SK-N-MC (cell line): ENCODE measurements around the gene ELP2.
A peak's percentile ranks its signal among the peaks of the same experiment; 100 is the strongest.
"Not testable (repeated sequence)": the region's sequence is repeated elsewhere in the genome, so short reads cannot be mapped to it uniquely, and the experiment has no call there.

Source experiments
- DNase-seq: peaks from one replicate; pipeline ENCODE4 v3.0.0-alpha.2; 2011; ENCODE audit warnings: low read depth, low spot score
- H3K27ac ChIP-seq: fragments of 200-600 bp; sonication (generic); 2 replicates; pipeline ENCODE4 v1.5.1; 2016; ENCODE audit warnings: mixed run types
- H3K36me3 ChIP-seq: fragments of 200-600 bp; sonication (generic); 2 replicates; pipeline ENCODE4 v1.6.1; 2017; ENCODE audit warnings: antibody characterized with exemption, low read length, mixed read lengths; ENCODE audit not compliant: insufficient read depth
- H3K4me3 ChIP-seq: fragments of 200-600 bp; sonication (generic); 2 replicates; pipeline ENCODE4 v1.5.1; 2016
- H3K9ac ChIP-seq: fragments of 200-600 bp; sonication (generic); 2 replicates; pipeline ENCODE4 v1.8.0; 2017; ENCODE audit warnings: mixed run types, mixed read lengths; ENCODE audit not compliant: insufficient read length
- H3K9me3 ChIP-seq: fragments of 200-600 bp; sonication (generic); 2 replicates; pipeline ENCODE4 v1.6.1; 2017; ENCODE audit warnings: low read depth, mild to moderate bottlenecking, antibody characterized with exemption, low read length, moderate library complexity, mixed read lengths
- EZH2 ChIP-seq: fragments of 200-600 bp; sonication (generic); IDR thresholded peaks from one replicate; pipeline ENCODE4 v1.6.1; 2017; ENCODE audit warnings: antibody characterized with exemption
- FOXP2 ChIP-seq: optimal IDR thresholded peaks from 2 replicates; pipeline ENCODE3; 2011; ENCODE audit warnings: mild to moderate bottlenecking, moderate library complexity; ENCODE audit not compliant: insufficient read depth; ENCODE audit errors: extremely low read length, control extremely low read depth
- POLR2AphosphoS5 ChIP-seq: IDR thresholded peaks from 2 replicates; pipeline ENCODE4 v1.6.1; 2012; ENCODE audit warnings: mild to moderate bottlenecking, low read depth, low read length, borderline replicate concordance

The ELP2 gene

GRCh38 chr18:36129300-36130038 lies at the start of gene ELP2, which contains the start of gene SLC39A6:
Gene ELP2, plus strand, starts transcription at chr18:36129899. Its CDS starts 35 bp downstream, at chr18:36129934.
Gene SLC39A6, minus strand, starts transcription at chr18:36129340. Its CDS starts 2,333 bp downstream, at chr18:36127007.
- Histone ChIP-seq H3K4me3 (peak within 1 kb of the TSS; percentile 98), H3K9ac (peak within 1 kb of the TSS; percentile 99), H3K27ac (peak within 1 kb of the TSS; percentile 98), H3K36me3 (peaks cover 24% of the 10 kb centered on the region), H3K9me3 (no peaks in the 10 kb centered on the region)
- no peak for TF ChIP-seq FOXP2
- TF ChIP-seq POLR2AphosphoS5 = peak; percentile 94
- no peak for TF ChIP-seq EZH2
- DNase-seq = peak; percentile 57

DNA sequence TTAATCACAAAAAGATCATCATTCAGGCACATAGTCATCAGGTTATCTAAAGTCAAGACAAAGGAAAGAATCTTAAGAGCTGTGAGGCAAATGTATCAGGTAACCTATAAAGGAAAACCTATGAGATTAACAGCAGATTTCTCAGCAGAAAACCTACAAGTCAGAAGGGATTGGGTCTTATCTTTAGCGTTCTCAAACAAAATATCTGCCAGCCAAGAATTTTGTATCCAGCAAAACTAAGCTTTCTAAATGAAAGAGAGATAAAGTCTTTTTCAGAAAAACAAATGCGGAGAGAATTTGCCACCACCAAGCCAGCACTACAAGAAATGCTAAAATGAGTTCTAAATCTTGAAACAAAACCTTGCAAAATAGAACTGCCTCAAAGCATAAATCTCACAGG lies 48.6 kb upstream of the ELP2 start:
- DNase-seq, H3K27ac ChIP-seq, H3K9me3 ChIP-seq, H3K9ac ChIP-seq, H3K36me3 ChIP-seq, H3K4me3 ChIP-seq: not testable (repeated sequence)

GRCh38 chr18:36083729-36084128 lies 46.0 kb upstream of the ELP2 start:
- TF ChIP-seq POLR2AphosphoS5 (no peak), FOXP2 (no peak), EZH2 (no peak)
- H3K9ac ChIP-seq = no peak overlapping the region
- no peak overlapping the region for H3K4me3 ChIP-seq
- H3K9me3 ChIP-seq = no peaks in the 10 kb centered on the region
- H3K36me3 ChIP-seq = no peaks in the 10 kb centered on the region
- no peak overlapping the region for H3K27ac ChIP-seq
- no peak for DNase-seq

- Histone ChIP-seq H3K27ac (no peak overlapping the region), H3K4me3 (no peak overlapping the region), H3K36me3 (no peaks in the 10 kb centered on the region), H3K9me3 (no peaks in the 10 kb centered on the region), H3K9ac (no peak overlapping the region)
- no peak for TF ChIP-seq EZH2
- TF ChIP-seq FOXP2 = no peak
- no peak for TF ChIP-seq POLR2AphosphoS5
- DNase-seq = no peak
Observed at GRCh38 chr18:36085195-36085594, 44.5 kb upstream of the ELP2 start.

- Histone ChIP-seq H3K27ac (no peak overlapping the region), H3K9ac (no peak overlapping the region), H3K36me3 (no peaks in the 10 kb centered on the region), H3K9me3 (no peaks in the 10 kb centered on the region), H3K4me3 (no peak overlapping the region)
- TF ChIP-seq EZH2 = no peak
- TF ChIP-seq POLR2AphosphoS5 = no peak
- TF ChIP-seq FOXP2 = no peak
- DNase-seq = no peak
Observed at GRCh38 chr18:36086186-36086585, 43.5 kb upstream of the ELP2 start.

GRCh38 chr18:36088256-36088655 lies 41.4 kb upstream of the ELP2 start:
- no peaks in the 10 kb centered on the region for H3K36me3 ChIP-seq
- no peaks in the 10 kb centered on the region for H3K9me3 ChIP-seq
- H3K4me3 ChIP-seq = no peak overlapping the region
- no peak for DNase-seq
- no peak overlapping the region for H3K27ac ChIP-seq
- H3K9ac ChIP-seq = no peak overlapping the region
- TF ChIP-seq POLR2AphosphoS5 (no peak), EZH2 (no peak), FOXP2 (no peak)

GRCh38 chr18:36089001-36089400 lies 40.7 kb upstream of the ELP2 start:
- Histone ChIP-seq H3K36me3 (no peaks in the 10 kb centered on the region), H3K4me3 (no peak overlapping the region), H3K9me3 (no peaks in the 10 kb centered on the region), H3K27ac (no peak overlapping the region), H3K9ac (no peak overlapping the region)
- DNase-seq = no peak
- TF ChIP-seq FOXP2 = no peak
- TF ChIP-seq POLR2AphosphoS5 = no peak
- no peak for TF ChIP-seq EZH2

DNA sequence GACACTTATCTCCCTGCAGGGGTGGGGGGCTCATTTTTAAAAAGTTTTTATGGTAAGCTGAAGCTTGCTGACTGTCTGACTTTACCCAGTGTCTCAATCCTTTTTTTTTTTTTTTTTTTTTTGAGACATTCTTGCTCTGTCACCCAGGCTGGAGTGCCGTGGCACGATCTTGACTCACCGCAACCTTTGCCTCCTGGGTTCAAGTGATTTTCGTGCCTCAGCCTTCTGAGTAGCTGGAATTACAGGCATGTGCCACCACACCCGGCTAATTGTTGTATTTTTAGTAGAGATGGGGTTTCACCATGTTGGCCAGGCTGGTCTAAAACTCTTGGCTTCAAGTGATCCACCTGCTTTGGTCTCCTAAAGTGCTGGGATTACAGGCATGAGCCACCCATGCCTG lies 37.6 kb upstream of the ELP2 start:
- not testable (repeated sequence) for H3K27ac ChIP-seq, DNase-seq, H3K9me3 ChIP-seq, H3K36me3 ChIP-seq, H3K9ac ChIP-seq, H3K4me3 ChIP-seq

- no peaks in the 10 kb centered on the region for H3K36me3 ChIP-seq
- no peak for DNase-seq
- TF ChIP-seq EZH2 = no peak
- TF ChIP-seq POLR2AphosphoS5 = no peak
- TF ChIP-seq FOXP2 = no peak
- no peak overlapping the region for H3K27ac ChIP-seq
- no peaks in the 10 kb centered on the region for H3K9me3 ChIP-seq
- no peak overlapping the region for H3K4me3 ChIP-seq
- H3K9ac ChIP-seq = no peak overlapping the region
Observed at GRCh38 chr18:36094431-36094830, 35.3 kb upstream of the ELP2 start.
